Fibroblast of lung (primary cell): ENCODE data around the gene HECTD4.

Source experiments
- CTCF ChIP-seq, 2 donors: IDR thresholded peaks in 1 of 2; conservative IDR thresholded peaks in 1 of 2; 1 replicate in 1 of 2; 2 replicates in 1 of 2; pipeline ENCODE4 v1.5.1; 2011 to 2012; ENCODE audit warnings: low read length in 2 of 2, control low read depth in 1 of 2, inconsistent platforms in 1 of 2, low read depth in 1 of 2, mild to moderate bottlenecking in 1 of 2
- EZH2 ChIP-seq: IDR thresholded peaks from 2 replicates; pipeline ENCODE4 v1.5.1; 2012; ENCODE audit warnings: low read length, control low read depth, mild to moderate bottlenecking; ENCODE audit errors: missing control alignments

- TF ChIP-seq CTCF (conservative IDR thresholded peaks at IDR 0.05 in 1 of 2, IDR thresholded peaks at IDR 0.05 in 1 of 2; ENCODE audit: low read depth in 1 of 2, low read length in 2 of 2): no peak
- TF ChIP-seq EZH2: no peak
Measured at GRCh38 chr12:112305951-112306350, 76.3 kb downstream of the HECTD4 start.
